Stimulated activated CD4-positive, alpha-beta T cell treated with anti-CD3 and anti-CD28 coated beads, TNF-alpha, amount 100 ng/mL, for 1 hour (primary cell): ENCODE data around the gene ZBTB20.

Experiments
- DNase-seq, 3 donors: peaks; one replicate each; pipeline ENCODE4 v3.0.0-alpha.2; 2020; ENCODE audit warnings: low read depth in 3 of 3, low spot score in 1 of 3

Gene ZBTB20

DNA sequence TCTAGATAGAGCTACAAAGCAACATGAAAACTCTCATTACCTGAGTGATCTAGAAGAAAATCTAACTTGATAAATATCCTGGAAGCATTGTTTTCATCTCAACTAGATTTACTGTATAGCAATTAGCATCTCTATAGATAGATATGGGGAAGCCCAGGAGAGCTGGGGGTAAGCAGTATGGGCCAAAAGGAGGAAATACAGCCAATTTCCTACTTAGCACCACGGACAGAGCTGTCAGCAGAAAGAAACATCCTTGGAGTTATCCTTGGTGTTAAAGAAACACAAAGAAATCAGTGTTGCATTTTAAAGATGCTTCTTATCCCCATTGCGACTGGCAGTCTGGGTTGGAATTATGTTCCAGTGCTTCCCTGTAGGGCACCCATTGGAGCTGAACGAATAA lies 727.0 kb downstream of the ZBTB20 start:
- no peak for DNase-seq

DNA sequence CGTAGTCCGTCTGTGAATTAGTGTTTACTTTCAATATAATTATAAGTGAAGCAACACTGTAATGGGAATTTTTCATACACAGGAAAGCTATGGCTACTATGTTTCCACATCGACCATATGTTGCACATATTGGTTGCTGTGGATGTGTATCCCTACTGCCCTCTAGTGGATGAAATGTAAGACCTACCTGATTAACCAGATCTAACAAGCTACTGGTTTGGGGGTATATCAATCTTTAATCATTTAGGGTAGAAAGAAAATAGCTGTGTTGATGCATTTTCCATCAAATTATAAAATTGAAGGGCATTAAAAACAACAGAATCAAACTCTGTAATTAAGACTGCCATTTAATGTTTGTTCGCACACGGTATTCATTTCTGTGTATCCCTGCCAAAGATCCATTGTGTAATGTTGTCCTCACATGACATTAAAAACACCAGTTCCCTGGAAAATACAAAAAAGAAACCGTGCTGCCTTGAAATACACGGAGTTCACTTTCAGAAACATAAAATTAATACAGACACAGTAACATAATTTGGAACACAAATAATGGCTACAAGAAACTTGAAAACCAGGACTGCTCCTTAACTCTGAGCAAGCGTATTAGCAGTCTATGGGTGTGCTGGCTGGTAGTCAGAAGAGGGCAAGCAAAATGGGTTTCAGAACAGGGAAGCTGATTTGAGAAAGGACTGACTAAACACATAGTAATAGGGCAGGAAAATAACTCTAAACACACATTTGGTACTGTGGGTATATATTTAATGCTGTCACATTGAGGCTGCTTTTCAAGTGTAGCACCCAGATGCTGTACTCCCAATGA lies 728.2 kb downstream of the ZBTB20 start:
- no peak for DNase-seq

DNA sequence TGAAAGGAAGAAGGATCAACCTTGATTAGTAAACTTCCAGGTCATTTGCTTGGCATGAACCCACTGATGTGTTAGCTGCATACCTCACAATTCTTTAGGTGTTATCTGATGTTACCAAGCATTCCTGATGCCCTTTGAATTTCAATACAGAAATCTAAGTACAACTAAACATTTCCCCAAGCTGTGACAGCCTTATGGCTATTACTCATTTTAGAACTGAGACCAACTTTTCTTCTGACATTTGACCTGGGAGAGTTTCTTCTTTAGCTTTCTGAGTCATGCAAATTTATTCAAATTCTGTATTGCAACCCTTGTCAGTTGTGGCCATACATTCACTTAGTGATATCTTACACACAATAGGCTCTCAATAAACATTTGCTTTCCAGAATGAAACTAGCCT lies 729.0 kb downstream of the ZBTB20 start:
- DNase-seq = no peak

DNA sequence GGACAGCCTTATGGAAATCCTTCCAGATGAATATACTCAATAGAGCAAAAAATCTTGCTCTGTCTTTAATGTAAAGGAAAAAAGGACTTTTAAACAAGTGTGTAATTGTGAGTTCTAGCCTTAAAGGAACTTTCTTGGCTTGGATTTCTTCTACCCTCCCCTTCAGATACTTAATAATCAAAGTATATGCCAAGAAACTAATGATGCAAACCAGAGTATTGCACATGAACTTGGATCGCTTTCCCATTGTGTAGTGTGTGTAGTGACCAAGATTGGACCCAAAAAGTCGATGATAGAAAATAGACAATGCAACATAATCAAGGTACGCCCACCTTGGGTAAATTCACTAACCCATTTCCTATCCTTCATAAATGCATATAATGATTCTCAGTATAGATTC lies 729.4 kb downstream of the ZBTB20 start:
- no peak for DNase-seq

DNA sequence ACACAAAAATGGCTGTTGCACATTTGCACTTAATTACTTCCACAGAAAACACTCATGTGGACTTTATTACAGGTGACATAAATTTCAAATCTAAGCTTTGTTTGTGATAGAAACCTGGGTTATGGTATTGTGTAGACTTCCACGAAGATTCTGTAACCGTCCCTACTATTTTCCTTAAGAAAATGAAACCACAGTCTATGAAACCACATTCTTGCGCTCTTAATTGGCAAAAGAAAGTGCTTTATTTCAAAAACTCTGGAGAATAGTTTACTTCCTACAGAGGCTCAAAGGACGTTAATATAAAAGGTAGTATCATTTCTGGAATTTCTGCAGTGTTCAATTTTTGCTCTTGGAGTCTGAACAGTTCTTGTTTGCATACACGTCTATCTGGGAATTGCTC lies 729.8 kb downstream of the ZBTB20 start:
- no peak for DNase-seq

DNA sequence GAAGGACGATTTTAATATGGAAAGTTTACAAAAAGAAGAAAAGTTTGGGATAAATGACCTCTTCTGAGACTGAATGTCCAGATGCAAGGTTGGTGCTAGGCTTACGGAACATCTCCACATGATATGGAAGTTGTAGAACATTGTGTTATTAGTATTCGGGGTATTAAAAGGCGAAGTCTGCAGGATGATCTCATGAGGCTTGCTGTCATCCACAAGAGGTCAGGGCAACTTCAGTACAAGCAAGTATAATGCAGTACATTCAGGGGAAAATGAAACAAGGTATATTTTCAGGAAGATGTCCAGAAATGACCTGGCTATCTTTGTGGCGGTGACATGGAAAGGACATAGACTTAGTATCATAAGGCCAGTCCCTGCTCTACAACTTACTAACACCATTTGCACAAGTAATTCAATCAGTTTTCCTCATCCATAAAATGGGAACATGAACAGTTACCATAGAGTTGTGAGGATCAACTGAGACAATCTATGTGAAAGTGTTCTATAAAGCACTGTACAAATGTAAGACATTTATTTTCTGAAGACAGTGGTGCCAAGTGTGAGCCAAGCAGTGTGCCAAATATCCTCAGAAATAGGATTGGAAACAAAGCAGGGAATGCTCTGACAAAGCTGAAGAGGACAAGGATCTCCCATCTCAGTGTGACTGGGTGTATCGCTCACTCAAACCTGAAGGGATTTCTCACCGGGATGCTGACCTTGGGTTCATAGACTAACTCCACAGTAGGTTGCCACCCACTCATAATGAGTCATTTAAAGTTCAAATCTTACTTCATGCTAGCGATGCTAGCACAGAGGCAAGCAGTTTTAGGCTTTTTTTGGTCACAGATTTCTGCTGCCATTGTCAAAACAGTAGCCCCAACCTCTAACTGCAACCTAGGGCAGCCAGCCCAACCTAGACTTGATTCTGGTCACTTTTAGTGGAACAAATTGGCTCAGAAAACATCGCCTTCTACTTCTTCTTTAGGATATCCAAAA lies 735.0 kb downstream of the ZBTB20 start:
- no peak for DNase-seq

DNA sequence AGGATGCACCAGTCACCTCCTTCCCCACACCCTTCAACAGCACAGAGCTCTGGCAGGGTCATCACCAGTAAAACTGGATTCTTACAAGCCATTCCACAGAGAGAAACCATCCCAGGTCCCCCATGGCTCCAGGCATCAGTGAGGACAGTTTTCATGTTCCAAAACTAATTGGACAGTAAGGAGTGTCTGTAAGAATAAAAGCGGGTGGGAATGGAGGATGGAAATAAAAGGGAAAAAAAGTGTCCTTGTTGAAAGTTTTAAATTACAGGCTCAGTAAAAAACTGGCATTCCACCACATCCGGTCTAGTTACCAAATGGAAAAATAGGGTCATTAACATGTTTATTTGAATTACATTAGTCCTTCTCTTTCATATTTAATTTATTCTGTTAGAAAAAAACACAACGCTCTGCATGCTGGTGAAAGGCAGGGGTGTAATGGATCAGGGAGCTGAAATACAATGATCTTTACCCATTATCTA lies 735.9 kb downstream of the ZBTB20 start:
- no peak for DNase-seq

DNA sequence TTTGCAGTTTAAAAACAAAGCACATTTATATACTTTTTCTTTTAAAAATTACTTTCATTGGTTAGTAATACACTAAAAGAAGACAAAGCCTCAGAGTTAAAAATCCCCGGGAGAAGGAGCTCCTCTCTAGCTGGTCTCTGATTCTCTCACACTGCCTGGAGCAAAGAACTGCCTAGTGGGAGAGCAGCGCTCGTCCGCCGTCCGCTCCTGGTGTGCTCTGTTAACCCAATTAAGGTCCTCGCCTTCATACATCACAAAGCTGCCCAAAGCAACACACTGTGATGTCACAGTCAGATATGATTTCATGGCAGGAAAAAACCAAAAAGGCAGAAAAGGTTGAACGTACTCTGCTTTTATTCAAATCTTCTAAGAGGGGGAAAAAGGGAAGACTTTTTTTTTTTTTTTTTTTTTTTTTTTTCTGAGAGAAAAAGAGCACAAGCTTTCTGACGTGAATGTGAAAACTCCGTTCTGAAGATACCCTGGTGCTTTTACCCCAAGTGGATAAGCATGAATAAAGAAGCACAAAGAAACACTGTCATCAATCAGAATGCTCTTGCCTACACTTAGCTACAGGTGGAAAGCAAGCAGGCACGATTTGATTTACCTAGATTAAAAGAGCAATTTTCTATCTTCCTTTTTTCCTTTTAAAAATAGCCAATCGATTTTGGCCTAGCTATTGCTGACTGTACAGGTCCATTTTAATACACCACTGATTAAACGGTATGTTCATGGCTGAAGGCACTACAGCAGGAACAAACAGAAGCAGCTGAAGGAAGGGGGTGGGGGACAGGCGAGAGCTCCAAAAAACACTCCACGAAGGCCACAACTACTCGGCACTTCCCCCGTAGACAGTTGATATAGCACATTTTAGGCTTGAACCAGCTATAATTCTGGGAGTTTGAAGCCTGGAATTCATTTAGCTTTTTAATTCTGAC lies 738.1 kb downstream of the ZBTB20 start:
- no peak for DNase-seq

DNA sequence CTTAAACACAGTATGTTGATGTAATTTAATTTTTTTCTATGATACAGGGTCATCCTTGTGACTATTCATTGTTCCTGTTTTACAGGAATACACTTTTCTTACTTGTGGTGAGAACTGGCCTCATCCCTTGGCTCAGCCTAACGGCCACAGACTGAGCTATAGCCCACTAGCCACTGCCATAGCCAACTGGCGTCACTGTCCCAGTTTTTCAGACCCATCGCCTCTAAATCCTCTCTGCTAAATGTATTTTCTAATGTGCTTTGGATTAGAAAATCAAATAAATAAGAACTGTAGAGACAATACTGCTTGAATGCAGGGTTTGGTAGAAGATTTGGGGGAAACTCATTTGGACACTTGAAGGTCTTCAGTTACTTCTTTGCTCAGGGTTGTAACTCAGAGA lies 740.2 kb downstream of the ZBTB20 start:
- no peak for DNase-seq

DNA sequence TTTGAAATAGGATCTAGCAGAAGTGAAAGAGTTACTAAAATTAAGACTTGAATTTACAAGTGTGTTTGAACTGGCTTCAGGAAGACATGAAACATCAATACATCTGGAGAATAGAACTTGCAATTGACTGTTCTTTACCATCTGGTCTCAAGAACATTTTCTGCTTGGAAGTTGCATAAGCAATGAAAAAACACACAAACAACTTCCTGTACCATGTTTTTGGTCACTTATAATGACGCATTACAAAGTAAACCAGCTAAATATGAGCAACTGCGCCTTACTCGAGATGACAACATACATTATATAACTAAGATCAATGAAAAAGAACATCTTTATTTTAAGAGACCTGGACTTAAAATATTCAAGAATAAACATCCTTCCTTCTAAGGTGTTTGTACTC lies 740.8 kb downstream of the ZBTB20 start:
- DNase-seq = no peak

DNA sequence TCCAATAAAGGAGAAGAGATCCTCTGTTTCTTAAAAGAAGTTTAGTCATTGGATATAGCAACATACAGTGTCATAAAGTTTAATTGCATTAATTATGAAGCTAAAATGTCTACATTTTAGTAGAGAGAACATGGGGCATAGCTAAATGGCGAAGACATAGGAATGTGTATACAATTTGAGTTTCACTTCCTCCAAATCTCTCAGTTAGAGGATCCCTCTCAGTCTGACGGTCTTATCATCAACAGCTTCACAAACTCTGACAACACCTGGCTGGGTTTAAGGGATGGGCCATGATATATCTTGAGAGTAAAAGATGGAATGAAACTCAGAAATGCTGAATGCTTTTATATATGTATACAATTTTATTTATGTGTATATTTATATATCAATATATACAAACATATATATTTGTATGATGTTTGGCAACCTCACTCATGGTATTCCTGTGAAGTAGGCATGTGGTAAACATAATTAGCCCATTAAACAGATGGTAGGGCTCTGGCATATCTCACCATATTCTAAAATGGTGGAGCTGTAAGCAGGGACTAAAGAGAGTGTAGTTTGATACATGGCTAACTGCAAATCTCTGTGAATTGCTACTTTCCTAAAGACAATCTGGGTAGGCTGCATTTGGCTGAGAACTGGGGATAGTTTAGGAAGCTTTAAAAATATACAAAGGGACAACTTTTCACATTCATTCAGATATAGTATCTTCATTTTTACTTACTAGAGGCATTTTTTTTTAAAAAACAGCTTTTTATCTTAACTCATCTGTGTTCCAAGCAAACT lies 741.7 kb downstream of the ZBTB20 start:
- DNase-seq = no peak

DNA sequence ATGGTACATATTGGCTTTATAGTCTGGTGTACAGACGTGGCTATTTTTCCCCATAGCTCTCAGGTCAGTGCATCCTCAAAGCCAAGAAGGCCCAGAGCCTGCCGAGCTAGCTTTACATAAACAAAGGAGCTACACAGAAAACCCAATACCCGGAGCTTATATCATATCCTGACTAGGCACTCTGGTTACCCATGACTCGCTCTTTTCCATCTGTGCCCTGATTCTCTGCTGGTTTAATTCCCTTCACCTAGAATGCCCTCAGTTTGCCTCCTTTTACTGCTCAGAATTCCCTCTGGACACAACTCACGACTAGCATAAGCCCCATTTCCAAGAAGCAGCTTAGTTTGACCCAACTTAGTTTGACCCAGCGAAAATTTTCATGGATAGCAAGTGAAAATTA lies 742.5 kb downstream of the ZBTB20 start:
- no peak for DNase-seq

DNA sequence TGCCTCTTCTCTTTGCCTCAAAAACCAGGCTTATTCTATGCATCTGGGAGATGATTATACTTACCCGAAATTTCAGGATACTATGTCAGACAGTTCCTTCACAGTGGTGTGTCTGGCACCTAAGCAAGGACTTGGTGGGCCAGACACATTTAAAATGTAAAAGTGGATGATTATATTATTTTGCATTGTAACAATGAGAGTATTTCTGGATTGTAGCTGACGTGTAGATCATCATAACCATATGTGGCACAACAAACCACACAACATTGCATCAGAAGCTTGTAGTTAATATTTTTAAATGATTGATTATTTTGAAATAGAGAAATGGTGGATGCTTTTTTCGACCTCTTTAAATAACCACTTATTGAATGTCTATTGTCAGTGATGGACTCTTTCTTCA lies 744.2 kb downstream of the ZBTB20 start:
- DNase-seq = no peak

DNA sequence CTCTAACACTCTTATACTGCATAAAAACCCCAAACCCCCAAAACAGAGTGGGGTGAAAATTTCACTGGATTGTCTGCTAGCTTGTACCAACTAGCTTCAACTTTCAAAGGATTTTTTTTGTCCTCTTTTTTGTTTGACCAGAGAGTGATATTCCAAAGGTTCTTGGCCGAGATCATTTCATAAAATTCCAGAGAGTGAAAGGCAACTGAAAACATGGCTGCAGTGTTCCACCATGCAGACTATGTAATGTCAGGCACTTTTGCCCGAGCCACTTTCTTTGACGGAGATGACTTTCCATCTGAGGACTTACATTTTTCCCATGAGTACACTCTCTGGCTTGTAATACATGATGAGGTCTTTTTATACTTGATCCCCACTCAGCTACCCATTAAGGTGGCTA lies 745.7 kb downstream of the ZBTB20 start:
- no peak for DNase-seq

DNA sequence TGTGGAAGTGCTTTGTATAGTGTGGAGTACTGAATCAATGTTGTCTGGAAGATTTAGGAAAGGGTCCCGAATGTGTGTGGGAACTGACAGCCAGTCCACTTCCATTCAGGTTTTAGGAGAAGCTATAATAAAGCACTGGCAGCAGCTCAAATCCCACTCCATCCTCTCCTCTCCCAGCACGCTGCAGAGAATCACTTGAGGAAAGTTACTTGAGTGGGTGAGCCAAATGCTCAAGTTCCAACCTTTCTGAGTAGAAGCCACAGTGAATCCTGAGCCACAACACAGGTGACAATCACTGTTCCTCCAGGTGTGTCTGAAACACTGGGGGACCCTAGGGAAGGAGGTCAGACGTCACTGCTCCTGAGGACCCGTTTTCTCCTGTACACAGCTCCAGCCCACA lies 746.7 kb downstream of the ZBTB20 start:
- DNase-seq = no peak

DNA sequence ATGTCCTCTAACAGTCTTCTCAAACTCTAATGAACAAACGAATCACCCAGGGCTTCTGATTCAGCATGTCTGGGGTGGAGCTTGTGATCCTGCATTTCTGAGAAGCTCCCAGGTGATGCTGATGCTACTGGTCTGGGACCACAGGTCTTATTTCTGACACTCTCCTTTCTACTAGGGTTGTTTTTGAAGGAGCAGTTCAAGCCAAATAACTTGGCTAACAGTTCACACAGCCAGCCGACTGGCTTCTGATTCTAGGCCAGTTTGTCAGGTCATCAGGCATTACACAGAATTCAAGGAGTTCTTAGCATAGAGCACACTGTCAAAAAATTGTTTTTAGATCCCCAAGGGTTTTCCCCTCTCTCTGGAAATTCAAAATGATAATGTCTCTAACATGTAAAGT lies 752.5 kb downstream of the ZBTB20 start:
- DNase-seq = no peak

DNA sequence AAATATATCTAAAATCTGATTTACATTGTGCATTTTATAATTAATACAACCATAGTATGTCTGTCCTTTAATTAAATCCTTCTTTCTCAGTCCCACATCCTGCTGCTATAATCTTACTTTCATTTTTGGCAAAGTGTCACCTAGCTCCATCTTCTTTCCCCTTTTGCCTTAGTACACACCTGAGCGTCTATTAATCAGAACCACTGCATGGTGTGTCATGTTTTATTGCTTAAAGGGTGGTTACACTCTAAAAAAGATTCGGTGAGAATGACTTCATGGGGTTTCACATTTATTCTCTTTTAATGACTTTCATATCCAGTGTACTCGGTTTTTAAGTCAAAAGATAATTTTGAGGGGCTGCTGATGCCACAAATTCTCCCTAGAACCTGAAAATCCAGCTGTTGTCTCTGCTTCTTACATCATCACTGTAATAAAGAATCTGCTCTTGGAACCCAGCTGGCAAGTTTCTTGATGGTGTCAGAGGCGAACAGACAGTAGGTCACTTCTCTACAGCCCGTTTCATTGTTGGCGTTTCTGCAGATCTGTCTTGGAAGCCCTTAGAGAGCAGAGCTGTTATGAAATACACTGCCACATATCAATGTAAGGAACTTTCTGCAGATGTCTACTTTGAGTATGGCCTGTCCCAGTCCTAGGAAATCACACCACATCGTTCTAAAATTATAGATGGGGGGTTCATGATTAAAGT lies 753.6 kb downstream of the ZBTB20 start:
- DNase-seq = no peak

DNA sequence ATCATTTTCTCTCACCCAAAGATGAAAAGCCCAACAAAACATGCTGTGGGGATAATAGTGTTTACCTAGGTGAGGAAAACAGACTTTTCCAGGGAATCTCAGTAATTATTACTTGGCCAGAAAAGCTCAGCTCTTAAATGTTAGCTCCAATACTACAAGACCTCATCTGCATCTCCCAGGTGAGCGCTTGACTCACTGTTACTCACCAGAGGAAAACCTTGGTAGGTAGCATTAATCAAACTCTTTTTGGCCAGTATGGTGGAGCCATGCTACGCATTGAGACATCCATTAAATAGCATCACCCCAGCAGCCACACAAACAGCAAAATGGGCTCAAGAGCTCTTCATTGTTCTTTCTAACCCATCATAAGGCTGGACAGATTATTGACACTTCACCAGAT lies 754.3 kb downstream of the ZBTB20 start:
- no peak for DNase-seq

DNA sequence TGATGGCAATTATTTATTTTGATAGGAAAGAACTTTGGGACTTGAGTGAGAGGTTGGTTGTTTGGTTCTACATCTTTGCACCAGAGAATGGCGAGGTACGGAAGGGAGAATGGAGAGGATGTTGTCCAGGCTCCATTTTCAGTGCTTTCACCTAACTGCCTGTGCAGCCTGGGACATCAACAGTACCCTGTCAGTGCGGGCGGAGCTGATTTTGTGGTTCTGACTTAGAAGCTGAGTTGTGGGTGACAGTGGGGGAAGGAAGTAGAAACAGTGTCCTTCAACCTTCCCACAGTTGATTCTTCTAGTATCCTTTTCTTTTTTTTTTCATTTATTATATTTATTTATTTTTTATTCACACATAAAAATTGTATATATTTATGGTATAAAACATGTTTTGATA lies 757.9 kb downstream of the ZBTB20 start:
- no peak for DNase-seq

DNA sequence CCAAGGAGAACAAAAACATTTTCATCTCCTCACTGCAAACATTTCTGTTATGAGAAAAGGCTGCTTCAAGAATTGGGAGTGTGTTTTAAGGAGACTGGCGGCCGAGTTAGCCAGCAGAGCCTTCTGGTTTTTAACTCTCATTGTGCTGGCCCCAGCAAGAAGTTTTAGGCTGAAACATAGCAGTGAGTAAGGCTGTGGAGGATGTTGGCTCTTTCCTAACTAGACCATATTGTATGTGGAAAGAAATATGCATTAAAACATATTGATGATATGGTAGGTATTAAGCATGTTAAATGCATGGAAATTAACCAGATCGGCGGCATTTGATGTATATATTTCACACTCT lies 762.6 kb downstream of the ZBTB20 start:
- DNase-seq = no peak
